Endothelial cell of umbilical vein (primary cell): ENCODE measurements around the gene GRID1. TPM values are rescaled to one million over a fixed set of nuclear protein-coding genes. Genes with fewer than 3 reads are reported as not detected.

Experiments
- BruUV-seq: library from RNA; stranded (reverse); fragments of 400-500 nt; replicated peaks from 2 replicates; lab custom pipeline; 2021; lab: Mats Ljungman, UMichigan
- CTCF ChIA-PET: fragments of 300-600, 350-600 bp; sonication (Branson Sonifier 250); formaldehyde crosslinking; loops from one replicate; lab custom pipeline; 2021; ENCODE audit warnings: antibody characterized with exemption, inconsistent platforms; lab: Charles Lee
- POLR2A ChIA-PET: fragments of 300-600, 350-600 bp; sonication (Branson Sonifier 250); formaldehyde crosslinking; loops from one replicate; lab custom pipeline; 2021; ENCODE audit warnings: antibody characterized with exemption, inconsistent platforms; lab: Charles Lee
- DNase-seq: peaks from one replicate; pipeline ENCODE4 v3.0.0-alpha.2; 2011; ENCODE audit warnings: low read depth, low spot score
- FAIRE-seq: peaks from 2 replicates; lab custom pipeline; 2011; peaks lifted over from hg19 to GRCh38; lab: Jason Lieb, UNC
- H2AFZ ChIP-seq: 2 replicates; pipeline ENCODE4 v1.6.0; 2012; ENCODE audit warnings: low read depth, low read length, control low read depth, inconsistent platforms
- H3K27ac ChIP-seq: 2 replicates; pipeline ENCODE4 v1.5.1; 2011; ENCODE audit warnings: low read depth, mild to moderate bottlenecking, control low read depth, low read length, moderate library complexity; ENCODE audit not compliant: insufficient read depth
- H3K27me3 ChIP-seq, 2 experiments: 2 replicates each; pipeline versions ENCODE4 v1.6.0 to v1.6.1; 2011; ENCODE audit warnings: low read length in 2 of 2, mixed read lengths in 1 of 2; ENCODE audit not compliant: control insufficient read depth in 2 of 2, insufficient read depth in 2 of 2
- H3K36me3 ChIP-seq, 2 experiments: 2 replicates in 1 of 2; 3 replicates in 1 of 2; pipeline ENCODE4 v1.5.1; 2011; ENCODE audit warnings: low read length in 2 of 2, mild to moderate bottlenecking in 1 of 2, moderate library complexity in 1 of 2; ENCODE audit not compliant: control insufficient read depth in 2 of 2, insufficient read depth in 2 of 2; ENCODE audit errors: extremely low read depth in 1 of 2
- H3K4me1 ChIP-seq: 3 replicates; pipeline ENCODE4 v1.5.1; 2011; ENCODE audit warnings: mild to moderate bottlenecking, low read length; ENCODE audit not compliant: control insufficient read depth, insufficient read depth; ENCODE audit errors: extremely low read depth
- H3K4me2 ChIP-seq: 2 replicates; pipeline ENCODE4 v1.6.1; 2011; ENCODE audit warnings: low read length, control low read depth, mixed read lengths; ENCODE audit not compliant: insufficient read depth
- H3K4me3 ChIP-seq, 3 experiments: fragments of 200-600 bp in 1 of 3; sonication (generic), shearing (Covaris generic) in 1 of 3; replicated peaks in 1 of 3; 2 replicates each; pipeline ENCODE4 v1.5.1; 2011 to 2016; ENCODE audit warnings: control low read depth in 3 of 3, low read length in 3 of 3, mild to moderate bottlenecking in 2 of 3, inconsistent platforms in 1 of 3, low read depth in 1 of 3, moderate library complexity in 1 of 3; ENCODE audit not compliant: insufficient read depth in 1 of 3
- H3K79me2 ChIP-seq: 2 replicates; pipeline ENCODE4 v1.6.0; 2012; ENCODE audit warnings: low read length, inconsistent platforms; ENCODE audit not compliant: control insufficient read depth, insufficient read depth
- H3K9ac ChIP-seq: replicated peaks from 2 replicates; pipeline ENCODE3; 2011; ENCODE audit warnings: low read length, control low read depth; ENCODE audit not compliant: insufficient read depth; ENCODE audit errors: extremely low read depth
- H3K9me1 ChIP-seq: replicated peaks from 3 replicates; pipeline ENCODE4 v1.6.0; 2011; ENCODE audit warnings: mild to moderate bottlenecking, low read length; ENCODE audit not compliant: control insufficient read depth, insufficient read depth; ENCODE audit errors: extremely low read depth
- H3K9me3 ChIP-seq: replicated peaks from 2 replicates; pipeline ENCODE4 v1.5.1; 2012; ENCODE audit warnings: low read length, inconsistent platforms; ENCODE audit not compliant: control insufficient read depth, insufficient read depth
- H4K20me1 ChIP-seq: replicated peaks from 2 replicates; pipeline ENCODE3; 2011; ENCODE audit warnings: mild to moderate bottlenecking, low read length; ENCODE audit not compliant: control insufficient read depth, insufficient read depth; ENCODE audit errors: extremely low read depth
- EZH2 ChIP-seq: IDR thresholded peaks from 2 replicates; pipeline ENCODE4 v1.6.1; 2012; ENCODE audit warnings: borderline replicate concordance, low read depth, mild to moderate bottlenecking, moderate library complexity, low read length, inconsistent platforms; ENCODE audit not compliant: severe bottlenecking
- FOS ChIP-seq: IDR thresholded peaks from 2 replicates; pipeline ENCODE4 v1.6.1; 2011; ENCODE audit warnings: mild to moderate bottlenecking, low read length, moderate library complexity, borderline replicate concordance; ENCODE audit not compliant: insufficient read depth
- GATA2 ChIP-seq: IDR thresholded peaks from 2 replicates; pipeline ENCODE4 v1.7.0; 2011; ENCODE audit warnings: low read depth, mild to moderate bottlenecking, moderate library complexity, mixed read lengths, low read length; ENCODE audit not compliant: insufficient read length, insufficient read depth
- MYC ChIP-seq: IDR thresholded peaks from one replicate; pipeline ENCODE4 v1.6.1; 2011; ENCODE audit warnings: mild to moderate bottlenecking, low read depth, low read length
- POLR2A ChIP-seq: IDR thresholded peaks from 2 replicates; pipeline ENCODE4 v1.6.1; 2012; ENCODE audit warnings: low read depth, mild to moderate bottlenecking, control low read depth, low read length
- POLR2AphosphoS5 ChIP-seq: IDR thresholded peaks from 2 replicates; pipeline ENCODE4 v1.6.1; 2012; ENCODE audit warnings: low read depth, mild to moderate bottlenecking, control low read depth, low read length, moderate library complexity; ENCODE audit not compliant: insufficient read depth
- dilution Hi-C: fragments of 300-500 bp; cut with MboI; formaldehyde crosslinking; loops from one replicate; pipeline ENCODE4 v1.15.0; 2019; ENCODE audit warnings: low sequenced_read_pairs; ENCODE audit not compliant: extremely low pct_ligation_motif_present
- intact Hi-C: fragments of 100-400 bp; cut with micrococcal nuclease; formaldehyde crosslinking; loops from one replicate; pipeline ENCODE4 v1.10.0; 2022
- polyA plus RNA-seq, 4 experiments: library from polyadenylated mRNA; depleted of rRNA in 3 of 4; stranded (reverse) in 3 of 4; unstranded in 1 of 4; fragments of >200 nt; gene quantifications; 2 replicates each; pipeline versions ENCODE4 v1.2.1 to v1.2.3, GENCODE V29; 2011 to 2012; ENCODE audit warnings: missing spikeins in 1 of 4
- total RNA-seq: library from RNA; stranded (reverse); gene quantifications from 2 replicates; pipeline ENCODE4 v1.2.3, GENCODE V29; 2021
- TF ChIP-seq, protein P1 (sequence below): IDR thresholded peaks from 2 replicates; pipeline ENCODE4 v1.6.1; 2011; ENCODE audit not compliant: insufficient read depth, insufficient read length
- TF ChIP-seq, protein P2 (sequence below), 2 donors: IDR thresholded peaks; 1 replicate in 1 of 2; 2 replicates in 1 of 2; pipeline ENCODE4 v1.5.1; 2011; ENCODE audit warnings: low read length in 2 of 2, mild to moderate bottlenecking in 2 of 2, moderate library complexity in 2 of 2, control low read depth in 1 of 2, inconsistent platforms in 1 of 2, low read depth in 1 of 2; ENCODE audit not compliant: insufficient read depth in 1 of 2; ENCODE audit errors: extremely low read depth in 1 of 2

The GRID1 gene
- total and polyA plus RNA-seq, 2 donors (not counting 3 experiments of a cell fraction or from before 2014, with no cell fraction given): not detected

DNA sequence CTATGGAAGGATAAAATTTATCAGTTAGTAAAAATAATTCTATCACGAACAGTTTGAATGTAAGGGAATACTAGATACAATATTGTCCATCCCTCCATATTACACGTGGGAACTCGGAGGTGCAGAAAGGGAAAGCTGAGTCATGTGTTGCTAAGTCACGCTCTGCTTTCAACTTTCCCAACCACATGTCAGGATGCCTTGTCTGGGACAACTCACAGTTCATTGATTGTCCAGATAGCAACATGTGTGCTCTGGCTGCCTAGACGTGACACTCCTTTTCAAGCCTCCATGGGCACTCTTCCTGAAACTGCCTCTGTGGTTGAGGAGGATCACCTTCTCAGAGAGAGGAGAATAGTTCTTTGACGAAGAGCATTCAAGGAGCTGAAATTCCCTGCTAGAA lies 808.1 kb downstream of the GRID1 start:
- Histone ChIP-seq H3K4me3 (no peak overlapping the region), H3K9me1 (no peaks in the 10 kb centered on the region), H3K4me2 (no peak overlapping the region), H3K27me3 (no peaks in the 10 kb centered on the region), H3K9ac (no peak overlapping the region), H4K20me1 (no peaks in the 10 kb centered on the region), H3K36me3 (no peaks in the 10 kb centered on the region), H3K9me3 (no peaks in the 10 kb centered on the region), H3K4me1 (no peaks in the 10 kb centered on the region), H3K79me2 (no peaks in the 10 kb centered on the region), H2AFZ (no peak overlapping the region), H3K27ac (no peak overlapping the region)
- dilution Hi-C loops: no loop called here
- ChIA-PET CTCF (no interaction called here), POLR2A (no interaction called here)
- intact Hi-C loops: no loop called here
- TF ChIP-seq MYC (no peak), EZH2 (no peak), POLR2AphosphoS5 (no peak), POLR2A (no peak), FOS (no peak), GATA2 (no peak)
- TF ChIP-seq, protein P1, sequence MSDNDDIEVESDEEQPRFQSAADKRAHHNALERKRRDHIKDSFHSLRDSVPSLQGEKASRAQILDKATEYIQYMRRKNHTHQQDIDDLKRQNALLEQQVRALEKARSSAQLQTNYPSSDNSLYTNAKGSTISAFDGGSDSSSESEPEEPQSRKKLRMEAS: no peak
- TF ChIP-seq, protein P2, sequence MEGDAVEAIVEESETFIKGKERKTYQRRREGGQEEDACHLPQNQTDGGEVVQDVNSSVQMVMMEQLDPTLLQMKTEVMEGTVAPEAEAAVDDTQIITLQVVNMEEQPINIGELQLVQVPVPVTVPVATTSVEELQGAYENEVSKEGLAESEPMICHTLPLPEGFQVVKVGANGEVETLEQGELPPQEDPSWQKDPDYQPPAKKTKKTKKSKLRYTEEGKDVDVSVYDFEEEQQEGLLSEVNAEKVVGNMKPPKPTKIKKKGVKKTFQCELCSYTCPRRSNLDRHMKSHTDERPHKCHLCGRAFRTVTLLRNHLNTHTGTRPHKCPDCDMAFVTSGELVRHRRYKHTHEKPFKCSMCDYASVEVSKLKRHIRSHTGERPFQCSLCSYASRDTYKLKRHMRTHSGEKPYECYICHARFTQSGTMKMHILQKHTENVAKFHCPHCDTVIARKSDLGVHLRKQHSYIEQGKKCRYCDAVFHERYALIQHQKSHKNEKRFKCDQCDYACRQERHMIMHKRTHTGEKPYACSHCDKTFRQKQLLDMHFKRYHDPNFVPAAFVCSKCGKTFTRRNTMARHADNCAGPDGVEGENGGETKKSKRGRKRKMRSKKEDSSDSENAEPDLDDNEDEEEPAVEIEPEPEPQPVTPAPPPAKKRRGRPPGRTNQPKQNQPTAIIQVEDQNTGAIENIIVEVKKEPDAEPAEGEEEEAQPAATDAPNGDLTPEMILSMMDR (IDR thresholded peaks at IDR 0.05; ENCODE audit: extremely low read depth in 1 of 2, insufficient read depth in 1 of 2, low read depth in 1 of 2, low read length in 2 of 2): no peak
- DNase-seq (no peak), FAIRE-seq (no peak)
- BruUV-seq: no TSS peak
